Measurements from ENCODE around the gene TICAM2.

TICAM2 gene

GRCh38 chr5:115555084-115555633 lies 47.1 kb downstream of the TICAM2 start:
- POLR2A ChIA-PET (ENCODE audit: low non-redundant PET): no interaction called here
- TF ChIP-seq CTCF (conservative IDR thresholded peaks at IDR 0.05; ENCODE audit: low read depth): no peak
- CTCF ChIA-PET: interaction anchor here (0.6 to 0.9 kb wide), 2 partner anchors 30 to 457 kb away, joined by 4 read pairs; no protein-coding TSS in a partner anchor
- H3K27ac ChIP-seq: no peak overlapping the region
- no peak for DNase-seq (ENCODE audit: low spot score)

DNA sequence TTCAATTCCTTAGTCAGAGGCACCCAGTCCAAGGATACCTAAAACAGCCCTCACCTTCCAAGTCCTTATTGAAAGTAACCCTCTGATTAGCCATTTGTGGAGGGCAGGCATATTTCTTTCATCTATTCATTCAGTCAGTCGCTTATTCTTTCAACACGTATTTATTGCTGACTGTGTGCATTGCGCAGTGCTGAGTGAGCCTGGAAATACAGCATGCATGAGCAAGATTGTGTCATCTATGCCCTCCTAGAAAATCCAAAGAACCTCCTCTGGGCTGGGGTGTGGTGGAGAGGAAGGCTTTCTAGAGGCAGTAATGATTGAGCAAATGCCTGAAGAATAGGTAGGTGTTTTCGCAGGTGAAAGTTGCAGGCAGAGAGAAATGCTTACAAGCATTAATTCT lies 49.2 kb downstream of the TICAM2 start:
- CTCF ChIA-PET: interaction anchor here (0.7 kb wide), 1 partner anchor 8 kb away, joined by 3 read pairs; no protein-coding TSS in a partner anchor
- H3K27ac ChIP-seq: no peak overlapping the region
- no peak for TF ChIP-seq CTCF (conservative IDR thresholded peaks at IDR 0.05; ENCODE audit: low read depth)
- POLR2A ChIA-PET (ENCODE audit: low non-redundant PET): no interaction called here
- DNase-seq (ENCODE audit: low spot score): no peak

GRCh38 chr5:115551415-115551814 lies 50.9 kb downstream of the TICAM2 start:
- ChIA-PET CTCF (no interaction called here), POLR2A (ENCODE audit: low non-redundant PET) (no interaction called here)
- H3K27ac ChIP-seq: peak overlapping the region; percentile 33; the same call in 1 of the 2 replicates
- DNase-seq (ENCODE audit: low spot score): no peak
- TF ChIP-seq CTCF (conservative IDR thresholded peaks at IDR 0.05; ENCODE audit: low read depth): no peak

DNA sequence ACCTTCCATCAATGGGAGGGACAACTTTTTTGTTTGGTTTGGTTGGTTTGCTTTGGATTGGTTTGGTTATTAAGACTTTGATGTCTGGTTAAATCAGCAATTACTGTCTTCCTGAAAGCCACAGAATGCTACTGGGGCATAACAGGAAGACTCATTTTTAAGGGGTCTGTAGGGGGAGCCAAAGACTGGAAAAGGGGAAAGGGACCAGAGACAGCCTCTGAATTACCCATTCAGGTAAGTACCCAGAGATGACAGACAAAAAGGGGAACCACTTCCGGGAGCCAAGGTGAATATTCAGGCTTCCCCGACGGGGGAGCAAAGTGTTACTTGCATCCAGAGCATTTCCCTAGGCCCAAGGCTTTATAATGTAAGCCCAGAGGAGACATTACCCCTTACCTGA lies 53.1 kb downstream of the TICAM2 start:
- DNase-seq (ENCODE audit: low spot score): no peak
- ChIA-PET POLR2A (ENCODE audit: low non-redundant PET) (no interaction called here), CTCF (no interaction called here)
- no peak overlapping the region for H3K27ac ChIP-seq
- no peak for TF ChIP-seq CTCF (conservative IDR thresholded peaks at IDR 0.05; ENCODE audit: low read depth)

- CTCF ChIA-PET: interaction anchor here (0.6 kb wide), 1 partner anchor 1216 kb away, joined by 3 read pairs; no protein-coding TSS in a partner anchor
- POLR2A ChIA-PET (ENCODE audit: low non-redundant PET): no interaction called here
- no peak overlapping the region for H3K27ac ChIP-seq
- DNase-seq (ENCODE audit: low spot score): no peak
- TF ChIP-seq CTCF (conservative IDR thresholded peaks at IDR 0.05; ENCODE audit: low read depth): no peak
These were observed 53.6 kb downstream of the TICAM2 start for GRCh38 chr5:115548683-115549082.

- CTCF ChIA-PET: interaction anchor here (0.5 to 0.6 kb wide), 2 partner anchors 8 to 238 kb away, joined by 3 read pairs; no protein-coding TSS in a partner anchor
- DNase-seq (ENCODE audit: low spot score): no peak
- POLR2A ChIA-PET (ENCODE audit: low non-redundant PET): interaction anchor here (0.6 to 0.7 kb wide), 2 partner anchors 15 to 479 kb away, joined by 3 read pairs; no protein-coding TSS in a partner anchor
- no peak for TF ChIP-seq CTCF (conservative IDR thresholded peaks at IDR 0.05; ENCODE audit: low read depth)
- peak overlapping the region; percentile 97; the same call in 1 of the 2 replicates for H3K27ac ChIP-seq
These were observed 56.9 kb downstream of the TICAM2 start for GRCh38 chr5:115545351-115545882.

All from RWPE1 (cell line).